ENCODE results near the gene FYN.

DNA sequence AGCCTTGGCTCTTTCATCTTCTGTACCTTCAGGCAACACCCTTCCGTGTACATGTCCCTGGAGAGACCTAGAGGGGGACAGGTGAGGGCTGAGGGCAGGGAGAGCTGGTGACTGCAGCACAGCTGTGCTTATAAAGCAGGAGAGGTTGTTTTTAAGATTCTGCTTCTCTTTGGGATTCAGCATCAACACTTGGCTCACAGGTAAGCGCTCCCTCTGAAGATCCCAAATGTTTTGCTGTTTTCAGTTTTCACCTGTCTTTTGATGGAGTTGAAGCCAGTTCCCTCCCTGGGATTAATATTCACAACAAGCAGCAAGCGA, 248.2 kb downstream of the FYN start:
- TF ChIP-seq, protein P1, sequence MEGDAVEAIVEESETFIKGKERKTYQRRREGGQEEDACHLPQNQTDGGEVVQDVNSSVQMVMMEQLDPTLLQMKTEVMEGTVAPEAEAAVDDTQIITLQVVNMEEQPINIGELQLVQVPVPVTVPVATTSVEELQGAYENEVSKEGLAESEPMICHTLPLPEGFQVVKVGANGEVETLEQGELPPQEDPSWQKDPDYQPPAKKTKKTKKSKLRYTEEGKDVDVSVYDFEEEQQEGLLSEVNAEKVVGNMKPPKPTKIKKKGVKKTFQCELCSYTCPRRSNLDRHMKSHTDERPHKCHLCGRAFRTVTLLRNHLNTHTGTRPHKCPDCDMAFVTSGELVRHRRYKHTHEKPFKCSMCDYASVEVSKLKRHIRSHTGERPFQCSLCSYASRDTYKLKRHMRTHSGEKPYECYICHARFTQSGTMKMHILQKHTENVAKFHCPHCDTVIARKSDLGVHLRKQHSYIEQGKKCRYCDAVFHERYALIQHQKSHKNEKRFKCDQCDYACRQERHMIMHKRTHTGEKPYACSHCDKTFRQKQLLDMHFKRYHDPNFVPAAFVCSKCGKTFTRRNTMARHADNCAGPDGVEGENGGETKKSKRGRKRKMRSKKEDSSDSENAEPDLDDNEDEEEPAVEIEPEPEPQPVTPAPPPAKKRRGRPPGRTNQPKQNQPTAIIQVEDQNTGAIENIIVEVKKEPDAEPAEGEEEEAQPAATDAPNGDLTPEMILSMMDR (optimal IDR thresholded peaks at IDR 0.05 in 1 of 3, IDR thresholded peaks at IDR 0.05 in 1 of 3, conservative IDR thresholded peaks at IDR 0.05 in 1 of 3; ENCODE audit: extremely low read depth in 1 of 3, insufficient read depth in 2 of 3, low read length in 3 of 3), result no peak
- no peak for TF ChIP-seq EZH2 (IDR thresholded peaks at IDR 0.05; ENCODE audit: low read length)
